ENCODE results near the gene TNFAIP6.

The TNFAIP6 gene

DNA sequence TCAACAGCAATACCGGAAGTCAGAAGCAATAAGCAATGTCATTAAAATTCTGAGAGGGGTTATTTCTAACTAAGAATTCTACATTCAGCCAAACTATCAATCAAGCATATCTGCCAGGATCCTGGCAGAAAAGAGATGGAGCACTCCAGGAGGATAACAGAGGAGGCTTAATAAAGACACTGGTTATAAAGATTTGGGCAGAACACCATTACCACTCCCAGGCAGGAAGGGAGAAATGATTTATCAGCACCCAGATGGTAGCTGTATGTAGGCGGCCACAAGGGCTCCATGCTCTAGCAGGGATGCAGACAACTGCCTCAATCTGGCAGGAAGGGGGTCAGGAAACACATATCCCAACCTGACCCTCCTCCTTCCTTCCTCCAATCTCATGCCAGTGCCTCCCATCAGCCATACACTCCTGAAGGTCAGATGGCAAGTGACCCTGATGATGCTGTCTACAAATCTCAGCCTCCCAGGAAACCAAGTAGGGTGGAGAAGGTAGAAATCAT, 20.5 kb upstream of the TNFAIP6 start:
- no peak for TF ChIP-seq CTCF (IDR thresholded peaks at IDR 0.05)

- no peak for TF ChIP-seq CTCF (IDR thresholded peaks at IDR 0.05)
Measured at GRCh38 chr2:151337643-151338042, 19.7 kb upstream of the TNFAIP6 start.

GRCh38 chr2:151338115-151338514, 19.3 kb upstream of the TNFAIP6 start:
- no peak for TF ChIP-seq CTCF (IDR thresholded peaks at IDR 0.05)

- no peak for TF ChIP-seq CTCF (IDR thresholded peaks at IDR 0.05)
Measured at GRCh38 chr2:151343073-151343472, 14.3 kb upstream of the TNFAIP6 start.

DNA sequence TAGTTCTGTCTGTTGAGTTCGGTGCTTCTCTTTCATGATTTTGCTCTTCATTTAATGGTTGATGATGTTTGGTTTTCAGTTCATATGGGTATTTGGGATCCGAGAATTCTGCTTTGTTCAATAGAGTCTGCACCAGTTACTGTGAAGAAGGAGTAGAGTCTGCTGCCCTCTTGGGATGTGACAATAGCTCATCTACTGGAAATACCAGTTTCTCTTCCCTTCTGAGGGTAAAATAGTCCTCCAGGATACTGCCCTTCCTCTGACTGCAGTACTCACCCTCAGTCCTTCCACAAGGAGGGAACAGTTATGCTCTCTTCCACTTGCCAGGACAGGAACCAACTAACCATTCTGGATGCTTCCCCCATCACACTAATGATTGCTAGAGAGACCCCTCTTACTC, 12.5 kb upstream of the TNFAIP6 start:
- TF ChIP-seq CTCF (IDR thresholded peaks at IDR 0.05), result no peak

DNA sequence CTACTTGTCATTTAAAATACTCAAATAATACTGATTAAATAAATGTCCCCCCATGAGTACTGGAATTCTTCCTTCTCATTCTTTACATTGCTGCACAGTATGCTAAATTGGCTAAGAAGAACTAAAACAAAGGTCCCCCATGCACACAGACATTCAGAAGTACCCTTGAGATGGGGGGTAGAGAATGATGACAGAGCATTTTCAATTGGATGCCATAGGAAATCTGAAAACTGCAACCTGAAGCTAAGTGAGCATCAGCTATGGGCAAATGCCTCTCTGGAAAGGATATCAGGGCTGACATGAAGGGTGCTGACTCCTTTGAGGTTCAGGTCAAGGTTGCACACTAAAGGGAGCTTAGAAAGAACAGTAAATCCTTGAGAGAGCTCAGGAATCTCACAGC, 10.1 kb upstream of the TNFAIP6 start:
- no peak for TF ChIP-seq CTCF (IDR thresholded peaks at IDR 0.05)

DNA sequence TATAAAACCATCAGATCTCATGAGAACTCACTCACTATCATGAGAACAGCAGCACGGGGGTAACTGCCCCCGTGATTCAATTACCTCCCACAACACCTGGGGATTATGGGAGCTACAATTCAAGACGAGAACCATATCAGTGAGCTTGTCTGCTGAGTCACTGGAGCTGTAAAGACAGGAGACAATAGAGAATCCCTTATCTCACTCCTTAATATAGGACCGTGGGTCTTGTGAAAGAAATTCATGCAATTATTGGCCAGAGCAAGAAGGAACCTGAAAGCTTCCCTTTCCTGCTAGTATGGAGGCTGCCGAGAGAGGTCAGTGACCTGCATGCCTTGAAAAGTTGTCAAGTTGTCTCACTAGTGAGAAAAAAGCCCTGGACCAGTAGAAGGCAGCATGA, 9.5 kb upstream of the TNFAIP6 start:
- TF ChIP-seq CTCF (IDR thresholded peaks at IDR 0.05), result no peak

DNA sequence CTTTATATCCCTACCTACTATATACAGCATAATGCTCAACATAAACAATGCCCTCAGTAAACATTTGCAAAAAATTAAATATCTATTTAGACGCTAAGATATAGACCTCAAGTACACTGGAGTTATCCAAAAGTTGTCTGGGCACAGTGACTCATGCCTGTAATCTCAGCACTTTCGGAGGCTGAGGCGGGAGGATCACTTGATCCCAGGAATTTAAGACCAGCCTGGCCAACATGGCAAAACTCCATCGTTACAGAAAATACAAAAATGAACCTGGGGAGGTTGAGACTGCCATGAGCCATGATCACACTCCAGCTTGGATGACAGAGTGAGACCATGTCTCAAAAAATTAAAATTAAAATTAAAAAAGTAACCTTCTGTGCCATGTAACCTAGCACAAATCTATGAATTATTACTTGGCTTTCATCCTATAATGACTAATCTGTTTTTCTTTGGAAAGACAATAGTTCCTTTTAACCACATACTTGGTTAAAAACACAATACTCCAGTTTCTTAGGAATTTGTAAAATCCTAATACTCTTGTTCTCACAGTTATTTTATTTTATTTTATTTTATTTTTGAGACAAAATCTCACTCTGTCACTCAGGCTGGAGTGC, 6.7 kb upstream of the TNFAIP6 start:
- TF ChIP-seq CTCF (IDR thresholded peaks at IDR 0.05), result no peak

Data from LNCAP (cell line).